Measurements from ENCODE around the gene GREM2.

- TF ChIP-seq CTCF (conservative IDR thresholded peaks at IDR 0.05 in 1 of 2, IDR thresholded peaks at IDR 0.05 in 1 of 2; ENCODE audit: extremely low read depth in 1 of 2, insufficient read depth in 1 of 2, low read depth in 1 of 2, low read length in 2 of 2) (no peak), EZH2 (IDR thresholded peaks at IDR 0.05; ENCODE audit: borderline replicate concordance, low read length) (no peak)
Measured at GRCh38 chr1:240508950-240509349, 103.0 kb downstream of the GREM2 start.

All from mammary epithelial cell (primary cell).